B cell (primary cell): ENCODE data around the gene NLGN1. TPM values are rescaled to one million over a fixed set of nuclear protein-coding genes. Genes with fewer than 3 reads are reported as not detected.
"Not testable (repeated sequence)": the region's sequence is repeated elsewhere in the genome, so short reads cannot be mapped to it uniquely, and the experiment has no call there.

Experiments
- ATAC-seq: fragments of 200-7000 bp; cut with Tn5 transposase; one replicate; pipeline ENCODE4 v1.10.0; 2021; ENCODE audit warnings: low read depth, mild to moderate bottlenecking, moderate number of reproducible peaks, moderate library complexity
- CTCF ChIA-PET: fragments of 350-600 bp; sonication (Branson Sonifier 250); formaldehyde crosslinking; loops from one replicate; lab custom pipeline; 2021; ENCODE audit warnings: antibody characterized with exemption, inconsistent platforms; lab: Charles Lee
- POLR2A ChIA-PET: fragments of 350-600 bp; sonication (Branson Sonifier 250); formaldehyde crosslinking; loops from one replicate; lab custom pipeline; 2021; ENCODE audit warnings: antibody characterized with exemption; lab: Charles Lee
- DNase-seq: peaks from one replicate; pipeline ENCODE4 v3.0.0; 2013
- H2AFZ ChIP-seq: 2 replicates; pipeline ENCODE4 v1.6.1; 2012; ENCODE audit warnings: mild to moderate bottlenecking, low read depth, low read length; ENCODE audit not compliant: insufficient read depth, poor library complexity, severe bottlenecking
- H3K27ac ChIP-seq, 2 donors: 1 replicate in 1 of 2; 2 replicates in 1 of 2; pipeline ENCODE4 v1.5.1; 2012 to 2013; ENCODE audit warnings: low read length in 2 of 2, mild to moderate bottlenecking in 2 of 2, moderate library complexity in 1 of 2
- H3K27me3 ChIP-seq, 4 experiments: fragments of 200-600 bp in 1 of 4; sonication (generic) in 1 of 4; replicated peaks in 1 of 4; 1 replicate in 2 of 4; 2 replicates in 2 of 4; pipeline versions ENCODE4 v1.6.1 to v1.7.0; 2013 to 2016; ENCODE audit warnings: low read length in 3 of 4, mild to moderate bottlenecking in 2 of 4, mixed read lengths in 1 of 4, moderate library complexity in 1 of 4; ENCODE audit not compliant: insufficient read depth in 4 of 4, control insufficient read depth in 3 of 4; ENCODE audit errors: control extremely low read depth in 1 of 4
- H3K36me3 ChIP-seq, 2 experiments: replicated peaks in 1 of 2; 1 replicate in 1 of 2; 2 replicates in 1 of 2; pipeline versions ENCODE4 v1.6.1 to v1.7.1; 2013; ENCODE audit warnings: low read length in 1 of 2; ENCODE audit not compliant: insufficient read depth in 2 of 2, control insufficient read depth in 1 of 2; ENCODE audit errors: control extremely low read depth in 1 of 2, extremely low read depth in 1 of 2
- H3K4me1 ChIP-seq, 2 donors: fragments of 200-600 bp in 1 of 2; sonication (generic) in 1 of 2; 1 replicate in 1 of 2; 2 replicates in 1 of 2; pipeline versions ENCODE4 v1.5.1 to v1.6.1; 2013 to 2017; ENCODE audit warnings: low read length in 2 of 2; ENCODE audit not compliant: control insufficient read depth in 2 of 2, insufficient read depth in 2 of 2
- H3K4me2 ChIP-seq: replicated peaks from 2 replicates; pipeline ENCODE3; 2012; ENCODE audit warnings: mild to moderate bottlenecking, low read depth, low read length; ENCODE audit not compliant: poor library complexity, severe bottlenecking
- H3K4me3 ChIP-seq, 5 experiments: fragments of 200-600 bp in 1 of 5; sonication (generic) in 1 of 5; 1 replicate in 3 of 5; 2 replicates in 2 of 5; pipeline versions ENCODE4 v1.5.1 to v1.7.0; 2011 to 2016; ENCODE audit warnings: low read length in 4 of 5, mild to moderate bottlenecking in 4 of 5, low read depth in 2 of 5, control low read depth in 1 of 5, moderate library complexity in 1 of 5; ENCODE audit not compliant: insufficient read depth in 1 of 5; ENCODE audit errors: control extremely low read depth in 1 of 5, extremely low read depth in 1 of 5
- H3K79me2 ChIP-seq: fragments of 200-600 bp; sonication (generic); one replicate; pipeline ENCODE4 v1.6.0; 2016; ENCODE audit warnings: low read length; ENCODE audit not compliant: control insufficient read depth, insufficient read depth
- H3K9ac ChIP-seq: fragments of 200-600 bp; sonication (generic); 2 replicates; pipeline ENCODE4 v1.6.1; 2017; ENCODE audit warnings: mild to moderate bottlenecking, low read length, moderate library complexity
- H3K9me3 ChIP-seq, 3 donors: one replicate each; pipeline versions ENCODE4 v1.6.1 to v1.7.1; 2013; ENCODE audit warnings: low read length in 2 of 3; ENCODE audit not compliant: control insufficient read depth in 2 of 3, insufficient read depth in 1 of 3; ENCODE audit errors: control extremely low read depth in 1 of 3
- H4K20me1 ChIP-seq: 2 replicates; pipeline ENCODE4 v1.6.0; 2012; ENCODE audit warnings: mild to moderate bottlenecking, low read length; ENCODE audit not compliant: insufficient read depth, control insufficient read depth, poor library complexity, severe bottlenecking
- H3K27ac Mint-ChIP-seq: one replicate; pipeline ENCODE4 v1.8.0; 2021; ENCODE audit warnings: mixed read lengths
- H3K27me3 Mint-ChIP-seq: one replicate; pipeline ENCODE4 v1.8.0; 2021; ENCODE audit warnings: mixed read lengths
- H3K4me1 Mint-ChIP-seq: one replicate; pipeline ENCODE4 v1.8.0; 2021; ENCODE audit warnings: mixed read lengths
- H3K4me3 Mint-ChIP-seq: one replicate; pipeline ENCODE4 v1.8.0; 2021; ENCODE audit warnings: mixed read lengths
- H3K9me3 Mint-ChIP-seq: one replicate; pipeline ENCODE4 v1.8.0; 2022; ENCODE audit warnings: mixed read lengths; ENCODE audit not compliant: insufficient read depth
- CTCF ChIP-seq: fragments of 200-600 bp; IDR thresholded peaks from one replicate; pipeline ENCODE4 v1.8.0; 2022; ENCODE audit warnings: antibody characterized with exemption, mild to moderate bottlenecking
- EZH2 ChIP-seq: IDR thresholded peaks from 2 replicates; pipeline ENCODE4 v1.6.1; 2012; ENCODE audit warnings: borderline replicate concordance, low read depth, mild to moderate bottlenecking, moderate library complexity, low read length; ENCODE audit not compliant: insufficient read depth, poor library complexity, severe bottlenecking
- WGBS: methylation state at CpG from one replicate; pipeline ENCODE4 v1.1.5; 2013; ENCODE audit warnings: missing lambda C conversion rate; ENCODE audit not compliant: insufficient coverage; 5-methylcytosine and 5-hydroxymethylcytosine counted together
- intact Hi-C: fragments of 100-400 bp; cut with micrococcal nuclease; formaldehyde crosslinking; loops from one replicate; pipeline ENCODE4 v1.10.0; 2022
- polyA plus RNA-seq: library from polyadenylated mRNA; depleted of rRNA; stranded (reverse); fragments of >200 nt; gene quantifications from 2 replicates; pipeline ENCODE4 v1.2.3, GENCODE V29; 2012
- total RNA-seq, 2 donors: library from RNA; stranded (reverse); fragments of 120-200 nt in 1 of 2; gene quantifications; 1 replicate in 1 of 2; 2 replicates in 1 of 2; pipeline versions ENCODE4 v1.2.3 to v1.2.4, GENCODE V29; 2013 to 2022

NLGN1 gene
- total and polyA plus RNA-seq, 2 donors (not counting 1 experiment from before 2014, with no cell fraction given) = not detected

- no CpG with 5 or more reads among the region's 3 CpGs for WGBS
- no peaks in the 10 kb centered on the region for H3K27me3 ChIP-seq
Measured at GRCh38 chr3:173380681-173381080, 16.9 kb upstream of the NLGN1 start.

GRCh38 chr3:173381936-173382335, 15.6 kb upstream of the NLGN1 start:
- H3K4me3 Mint-ChIP-seq, H3K27ac Mint-ChIP-seq, H3K4me2 ChIP-seq, H3K4me1 Mint-ChIP-seq, POLR2A ChIA-PET, H3K9ac ChIP-seq, H3K79me2 ChIP-seq, H3K9me3 ChIP-seq, DNase-seq, H4K20me1 ChIP-seq, H3K4me3 ChIP-seq, H2AFZ ChIP-seq, H3K4me1 ChIP-seq, intact Hi-C loops, H3K36me3 ChIP-seq, CTCF ChIA-PET, H3K27me3 Mint-ChIP-seq, H3K27ac ChIP-seq, H3K27me3 ChIP-seq, ATAC-seq, H3K9me3 Mint-ChIP-seq: not testable (repeated sequence)
- 100% methylated on average over 1 of the region's 5 CpGs for WGBS

More at GRCh38 chr3:173380681-173381080, 16.9 kb upstream of the NLGN1 start:
- DNase-seq (no peak), ATAC-seq (no peak)
- H4K20me1 ChIP-seq = no peaks in the 10 kb centered on the region
- no peak overlapping the region for H2AFZ ChIP-seq
- no peak overlapping the region for H3K9ac ChIP-seq
- no peaks in the 10 kb centered on the region for H3K36me3 ChIP-seq
- intact Hi-C loops = no loop called here
- POLR2A ChIA-PET = no interaction called here
- H3K4me1 ChIP-seq = no peaks in the 10 kb centered on the region
- no peak overlapping the region for H3K4me3 Mint-ChIP-seq
- H3K27me3 Mint-ChIP-seq = no peaks in the 10 kb centered on the region
- no peak overlapping the region for H3K4me3 ChIP-seq
- no peak overlapping the region for H3K4me2 ChIP-seq
- H3K27ac ChIP-seq = no peak overlapping the region
- no peaks in the 10 kb centered on the region for H3K9me3 ChIP-seq
- H3K4me1 Mint-ChIP-seq = no peaks in the 10 kb centered on the region
- H3K9me3 Mint-ChIP-seq = peaks cover 2% of the 10 kb centered on the region
- H3K79me2 ChIP-seq = no peaks in the 10 kb centered on the region
- no peak overlapping the region for H3K27ac Mint-ChIP-seq
- TF ChIP-seq EZH2 (no peak), CTCF (no peak)
- CTCF ChIA-PET = no interaction called here
